Spleen (tissue), 7 donors: ENCODE measurements around the gene SUMF1.

Experiments used
- CTCF ChIP-seq, 11 experiments: fragments of 200-600 bp in 7 of 11; fragments of 450-650 bp in 4 of 11; sonication (generic) in 4 of 11; IDR thresholded peaks in 8 of 11; conservative IDR thresholded peaks in 3 of 11; 1 replicate in 7 of 11; 2 replicates in 4 of 11; pipeline versions ENCODE4 v1.4.0 to v1.8.0; 2016 to 2021; ENCODE audit warnings: antibody characterized with exemption in 11 of 11, inconsistent platforms in 4 of 11, mild to moderate bottlenecking in 1 of 11
- POLR2A ChIP-seq, 3 donors: fragments of 450-650 bp; IDR thresholded peaks; one replicate each; pipeline ENCODE4 v1.5.1; 2017; ENCODE audit warnings: antibody characterized with exemption in 3 of 3, mild to moderate bottlenecking in 1 of 3
- POLR2AphosphoS5 ChIP-seq, 3 donors: sonication (generic); formaldehyde crosslinking; IDR thresholded peaks; one replicate each; pipeline ENCODE4 v1.5.1; 2017; ENCODE audit warnings: antibody characterized with exemption in 3 of 3
- donor health status: DM: no; HTN: no; CAD: no; lungs with moderate emphysema.
- donor health status: DM: no; HTN: no; CAD: no.
- donor health status: DM: no; HTN: no; CAD: no.

GRCh38 chr3:4358273-4358672, 108.8 kb downstream of the SUMF1 start:
- TF ChIP-seq CTCF (IDR thresholded peaks at IDR 0.05 in 8 of 11, conservative IDR thresholded peaks at IDR 0.05 in 3 of 11): no peak
- TF ChIP-seq POLR2A (IDR thresholded peaks at IDR 0.05): no peak
- TF ChIP-seq POLR2AphosphoS5 (IDR thresholded peaks at IDR 0.05): no peak
